ENCODE results near the gene KSR2. TPM values are rescaled to one million over a fixed set of nuclear protein-coding genes. Genes with fewer than 3 reads are reported as not detected.

Gene KSR2
- total and polyA plus RNA-seq, 9 donors: under 0.01 to 0.14 (median 0.04) TPM; not detected in 3

- H3K4me3 ChIP-seq (ENCODE audit: low read length): no peak overlapping the region
- 85% methylated on average over 2 of the region's 6 CpGs for WGBS (ENCODE audit: insufficient coverage)
- no peaks in the 10 kb centered on the region for H3K36me3 ChIP-seq (ENCODE audit: control insufficient read depth, insufficient read depth, low read length)
- H3K27ac ChIP-seq (ENCODE audit: low read length): no peak overlapping the region
- peaks cover 5% of the 10 kb centered on the region for H3K27me3 ChIP-seq (ENCODE audit: control insufficient read depth, insufficient read depth, low read length)
- H3K4me1 ChIP-seq (ENCODE audit: control insufficient read depth, insufficient read depth, low read length): peaks cover 6% of the 10 kb centered on the region
- peaks cover 3% of the 10 kb centered on the region for H3K9me3 ChIP-seq (replicated peaks; ENCODE audit: control insufficient read depth, low read depth, low read length)
- DNase-seq: no peak
These were observed 521.0 kb downstream of the KSR2 start for GRCh38 chr12:117447665-117448366.

GRCh38 chr12:117444781-117445180, 524.0 kb downstream of the KSR2 start:
- Histone ChIP-seq H3K27me3 (ENCODE audit: control insufficient read depth, insufficient read depth, low read length) (peaks cover 7% of the 10 kb centered on the region), H3K9me3 (replicated peaks; ENCODE audit: control insufficient read depth, low read depth, low read length) (no peaks in the 10 kb centered on the region), H3K36me3 (ENCODE audit: control insufficient read depth, insufficient read depth, low read length) (no peaks in the 10 kb centered on the region), H3K4me3 (ENCODE audit: low read length) (no peak overlapping the region), H3K4me1 (ENCODE audit: control insufficient read depth, insufficient read depth, low read length) (peaks cover 25% of the 10 kb centered on the region), H3K27ac (ENCODE audit: low read length) (no peak overlapping the region)
- WGBS (ENCODE audit: insufficient coverage): 8% methylated on average over 2 of the region's 4 CpGs
- DNase-seq: peak; percentile 11

GRCh38 chr12:117441751-117442150, 527.0 kb downstream of the KSR2 start:
- WGBS (ENCODE audit: insufficient coverage): 58% methylated on average over 4 of the region's 4 CpGs
- peak overlapping the region; percentile 51 for H3K27ac ChIP-seq (ENCODE audit: low read length)
- H3K9me3 ChIP-seq (replicated peaks; ENCODE audit: control insufficient read depth, low read depth, low read length): no peaks in the 10 kb centered on the region
- peak; percentile 86 for DNase-seq
- H3K36me3 ChIP-seq (ENCODE audit: control insufficient read depth, insufficient read depth, low read length): no peaks in the 10 kb centered on the region
- H3K4me3 ChIP-seq (ENCODE audit: low read length): no peak overlapping the region
- peaks cover 54% of the 10 kb centered on the region for H3K4me1 ChIP-seq (ENCODE audit: control insufficient read depth, insufficient read depth, low read length)
- peaks cover 4% of the 10 kb centered on the region for H3K27me3 ChIP-seq (ENCODE audit: control insufficient read depth, insufficient read depth, low read length)

- Histone ChIP-seq H3K4me3 (ENCODE audit: low read length) (no peak overlapping the region), H3K9me3 (replicated peaks; ENCODE audit: control insufficient read depth, low read depth, low read length) (no peaks in the 10 kb centered on the region), H3K36me3 (ENCODE audit: control insufficient read depth, insufficient read depth, low read length) (no peaks in the 10 kb centered on the region), H3K27me3 (ENCODE audit: control insufficient read depth, insufficient read depth, low read length) (peaks cover 4% of the 10 kb centered on the region), H3K4me1 (ENCODE audit: control insufficient read depth, insufficient read depth, low read length) (peaks cover 57% of the 10 kb centered on the region), H3K27ac (ENCODE audit: low read length) (no peak overlapping the region)
- DNase-seq: no peak
- 94% methylated on average over 2 of the region's 2 CpGs for WGBS (ENCODE audit: insufficient coverage)
These were observed 528.4 kb downstream of the KSR2 start for GRCh38 chr12:117440384-117440783.

- no peak overlapping the region for H3K27ac ChIP-seq (ENCODE audit: low read length)
- H3K27me3 ChIP-seq (ENCODE audit: control insufficient read depth, insufficient read depth, low read length): peaks cover 2% of the 10 kb centered on the region
- WGBS (ENCODE audit: insufficient coverage): 20% methylated on average over 13 of the region's 13 CpGs
- no peaks in the 10 kb centered on the region for H3K36me3 ChIP-seq (ENCODE audit: control insufficient read depth, insufficient read depth, low read length)
- no peak overlapping the region for H3K4me3 ChIP-seq (ENCODE audit: low read length)
- DNase-seq: peak; percentile 46
- H3K4me1 ChIP-seq (ENCODE audit: control insufficient read depth, insufficient read depth, low read length): peaks cover 51% of the 10 kb centered on the region
- H3K9me3 ChIP-seq (replicated peaks; ENCODE audit: control insufficient read depth, low read depth, low read length): no peaks in the 10 kb centered on the region
These were observed 529.2 kb downstream of the KSR2 start for GRCh38 chr12:117439531-117440001.

GRCh38 chr12:117438809-117439208, 530.0 kb downstream of the KSR2 start:
- peaks cover 51% of the 10 kb centered on the region for H3K4me1 ChIP-seq (ENCODE audit: control insufficient read depth, insufficient read depth, low read length)
- WGBS (ENCODE audit: insufficient coverage): 81% methylated on average over 6 of the region's 6 CpGs
- no peak overlapping the region for H3K27ac ChIP-seq (ENCODE audit: low read length)

GRCh38 chr12:117437516-117438255, 531.1 kb downstream of the KSR2 start:
- Histone ChIP-seq H3K27me3 (ENCODE audit: control insufficient read depth, insufficient read depth, low read length) (peaks cover 2% of the 10 kb centered on the region), H3K4me3 (ENCODE audit: low read length) (no peak overlapping the region), H3K4me1 (ENCODE audit: control insufficient read depth, insufficient read depth, low read length) (peaks cover 51% of the 10 kb centered on the region), H3K9me3 (replicated peaks; ENCODE audit: control insufficient read depth, low read depth, low read length) (no peaks in the 10 kb centered on the region), H3K27ac (ENCODE audit: low read length) (peak overlapping the region; percentile 55), H3K36me3 (ENCODE audit: control insufficient read depth, insufficient read depth, low read length) (no peaks in the 10 kb centered on the region)
- 67% methylated on average over 1 of the region's 11 CpGs for WGBS (ENCODE audit: insufficient coverage)
- peak; percentile 67 for DNase-seq

More at GRCh38 chr12:117438809-117439208, 530.0 kb downstream of the KSR2 start:
- peaks cover 2% of the 10 kb centered on the region for H3K27me3 ChIP-seq (ENCODE audit: control insufficient read depth, insufficient read depth, low read length)
- H3K36me3 ChIP-seq (ENCODE audit: control insufficient read depth, insufficient read depth, low read length): no peaks in the 10 kb centered on the region
- no peak for DNase-seq
- H3K4me3 ChIP-seq (ENCODE audit: low read length): no peak overlapping the region
- H3K9me3 ChIP-seq (replicated peaks; ENCODE audit: control insufficient read depth, low read depth, low read length): no peaks in the 10 kb centered on the region

- Histone ChIP-seq H3K27ac (ENCODE audit: low read length) (no peak overlapping the region), H3K4me1 (ENCODE audit: control insufficient read depth, insufficient read depth, low read length) (peaks cover 23% of the 10 kb centered on the region), H3K36me3 (ENCODE audit: control insufficient read depth, insufficient read depth, low read length) (no peaks in the 10 kb centered on the region), H3K27me3 (ENCODE audit: control insufficient read depth, insufficient read depth, low read length) (no peaks in the 10 kb centered on the region), H3K4me3 (ENCODE audit: low read length) (no peak overlapping the region), H3K9me3 (replicated peaks; ENCODE audit: control insufficient read depth, low read depth, low read length) (no peaks in the 10 kb centered on the region)
- WGBS (ENCODE audit: insufficient coverage): 90% methylated on average over 1 of the region's 3 CpGs
- DNase-seq: no peak
These were observed 534.9 kb downstream of the KSR2 start for GRCh38 chr12:117433878-117434277.

- Histone ChIP-seq H3K27ac (ENCODE audit: low read length) (no peak overlapping the region), H3K4me3 (ENCODE audit: low read length) (no peak overlapping the region), H3K27me3 (ENCODE audit: control insufficient read depth, insufficient read depth, low read length) (no peaks in the 10 kb centered on the region), H3K9me3 (replicated peaks; ENCODE audit: control insufficient read depth, low read depth, low read length) (peaks cover 2% of the 10 kb centered on the region), H3K36me3 (ENCODE audit: control insufficient read depth, insufficient read depth, low read length) (no peaks in the 10 kb centered on the region), H3K4me1 (ENCODE audit: control insufficient read depth, insufficient read depth, low read length) (no peaks in the 10 kb centered on the region)
- DNase-seq: no peak
- 75% methylated on average over 5 of the region's 6 CpGs for WGBS (ENCODE audit: insufficient coverage)
These were observed 538.5 kb downstream of the KSR2 start for GRCh38 chr12:117430246-117430645.

GRCh38 chr12:117427211-117427610, 541.6 kb downstream of the KSR2 start:
- H3K4me1 ChIP-seq (ENCODE audit: control insufficient read depth, insufficient read depth, low read length): no peaks in the 10 kb centered on the region

More at GRCh38 chr12:117427211-117427610, 541.6 kb downstream of the KSR2 start:
- Histone ChIP-seq H3K9me3 (replicated peaks; ENCODE audit: control insufficient read depth, low read depth, low read length) (peaks cover 2% of the 10 kb centered on the region), H3K27ac (ENCODE audit: low read length) (no peak overlapping the region), H3K4me3 (ENCODE audit: low read length) (no peak overlapping the region), H3K36me3 (ENCODE audit: control insufficient read depth, insufficient read depth, low read length) (no peaks in the 10 kb centered on the region), H3K27me3 (ENCODE audit: control insufficient read depth, insufficient read depth, low read length) (no peaks in the 10 kb centered on the region)
- 92% methylated on average over 2 of the region's 3 CpGs for WGBS (ENCODE audit: insufficient coverage)
- no peak for DNase-seq
